ENCODE results near the gene IER3.

GRCh38 chr6:30717129-30717844 lies 27.1 kb downstream of the IER3 start, which contains the start of gene MDC1:
- TF ChIP-seq CTCF (IDR thresholded peaks at IDR 0.05 in 8 of 11, conservative IDR thresholded peaks at IDR 0.05 in 3 of 11) (peak; percentile 49 to 89 (median 76)), POLR2AphosphoS5 (IDR thresholded peaks at IDR 0.05) (peak; percentile 98 to 100 (median 99)), POLR2A (IDR thresholded peaks at IDR 0.05) (peak; percentile 25 to 96 (median 92))

Data from spleen (tissue), 7 donors.